CD4-positive, alpha-beta T cell (primary cell): ENCODE data around the gene RPEL1. TPM values are rescaled to one million over a fixed set of nuclear protein-coding genes. Genes with fewer than 3 reads are reported as not detected.

Source experiments
- ATAC-seq: fragments of 200-7000 bp; cut with Tn5 transposase; one replicate; pipeline ENCODE4 v1.10.0; 2022; ENCODE audit warnings: mild to moderate bottlenecking; ENCODE audit not compliant: poor library complexity
- CTCF ChIA-PET: fragments of 350-600 bp; sonication (Branson Sonifier 250); formaldehyde crosslinking; loops from one replicate; lab custom pipeline; 2021; ENCODE audit warnings: antibody characterized with exemption, inconsistent platforms; lab: Charles Lee
- POLR2A ChIA-PET: fragments of 350-600 bp; sonication (Branson Sonifier 250); formaldehyde crosslinking; loops from one replicate; lab custom pipeline; 2021; ENCODE audit warnings: antibody characterized with exemption, inconsistent platforms; lab: Charles Lee
- DNase-seq, 14 experiments: peaks; one replicate each; pipeline ENCODE4 v3.0.0-alpha.2; 2013 to 2020; ENCODE audit warnings: mixed read lengths in 2 of 14
- H3K27ac ChIP-seq, 2 donors: one replicate each; pipeline versions ENCODE4 v1.5.1 to v1.7.0; 2013; ENCODE audit warnings: low read length in 2 of 2, low read depth in 1 of 2, mild to moderate bottlenecking in 1 of 2
- H3K27me3 ChIP-seq, 2 experiments: 1 replicate in 1 of 2; 2 replicates in 1 of 2; pipeline versions ENCODE4 v1.6.1 to v1.7.0; 2013; ENCODE audit warnings: low read length in 2 of 2, control low read depth in 1 of 2, mild to moderate bottlenecking in 1 of 2, moderate library complexity in 1 of 2; ENCODE audit not compliant: insufficient read depth in 2 of 2, control insufficient read depth in 1 of 2
- H3K36me3 ChIP-seq: one replicate; pipeline ENCODE4 v1.6.1; 2013; ENCODE audit warnings: low read length, control low read depth; ENCODE audit not compliant: insufficient read depth
- H3K4me1 ChIP-seq: one replicate; pipeline ENCODE4 v1.6.1; 2013; ENCODE audit warnings: low read length, control low read depth; ENCODE audit not compliant: insufficient read depth
- H3K4me3 ChIP-seq: one replicate; pipeline ENCODE4 v1.5.1; 2013; ENCODE audit warnings: mild to moderate bottlenecking, low read length, moderate library complexity
- H3K9me3 ChIP-seq, 2 experiments: 1 replicate in 1 of 2; 2 replicates in 1 of 2; pipeline versions ENCODE4 v1.6.1 to v1.7.0; 2013; ENCODE audit warnings: low read length in 2 of 2, mild to moderate bottlenecking in 2 of 2, control low read depth in 1 of 2, moderate library complexity in 1 of 2; ENCODE audit not compliant: control insufficient read depth in 1 of 2, insufficient read depth in 1 of 2
- H3K27ac Mint-ChIP-seq: one replicate; pipeline ENCODE4 v1.8.0; 2020; ENCODE audit warnings: mixed read lengths
- H3K27me3 Mint-ChIP-seq: one replicate; pipeline ENCODE4 v1.8.0; 2021; ENCODE audit warnings: mixed read lengths
- H3K36me3 Mint-ChIP-seq: one replicate; pipeline ENCODE4 v1.8.0; 2021; ENCODE audit warnings: low read depth, mixed read lengths
- H3K4me1 Mint-ChIP-seq: one replicate; pipeline ENCODE4 v1.8.0; 2021; ENCODE audit warnings: low read depth, mixed read lengths
- H3K4me3 Mint-ChIP-seq: one replicate; pipeline ENCODE4 v1.8.0; 2020; ENCODE audit warnings: mild to moderate bottlenecking, mixed read lengths
- H3K9me3 Mint-ChIP-seq: one replicate; pipeline ENCODE4 v1.8.0; 2020; ENCODE audit warnings: mixed read lengths
- CTCF ChIP-seq: fragments of 200-600 bp; IDR thresholded peaks from one replicate; pipeline ENCODE4 v1.8.0; 2022; ENCODE audit warnings: antibody characterized with exemption, mild to moderate bottlenecking
- intact Hi-C, 2 experiments: fragments of 100-400 bp; cut with DNase I in 1 of 2; cut with micrococcal nuclease in 1 of 2; formaldehyde crosslinking; loops; one replicate each; pipeline versions ENCODE4 v1.15.1 to v1.9.0; 2023 to 2025; cut with DNase I, micrococcal nuclease
- total RNA-seq, 174 experiments: library from RNA in 2 of 174; stranded (reverse) in 2 of 174; gene quantifications; one replicate each; pipeline ENCODE4 v1.2.3 and lab custom pipeline; 2021 to 2026

RPEL1 gene
- total RNA-seq, 2 experiments from 2014 or later = not detected

GRCh38 chr10:103197903-103198302 lies 47.8 kb upstream of the RPEL1 start:
- CTCF ChIA-PET = no interaction called here
- no peak overlapping the region for H3K4me3 ChIP-seq

GRCh38 chr10:103198648-103199047 lies 47.0 kb upstream of the RPEL1 start:
- ATAC-seq (no peak), DNase-seq (no peak)
- no peaks in the 10 kb centered on the region for H3K9me3 Mint-ChIP-seq
- no peaks in the 10 kb centered on the region for H3K27me3 Mint-ChIP-seq
- no peak overlapping the region for H3K27ac Mint-ChIP-seq
- no peak for TF ChIP-seq CTCF
- ChIA-PET CTCF (no interaction called here), POLR2A (no interaction called here)
- peaks cover under 1% of the 10 kb centered on the region for H3K4me1 ChIP-seq
- H3K27me3 ChIP-seq = no peaks in the 10 kb centered on the region
- no peaks in the 10 kb centered on the region for H3K36me3 ChIP-seq
- no peak overlapping the region for H3K27ac ChIP-seq
- peaks cover 6% of the 10 kb centered on the region for H3K4me1 Mint-ChIP-seq
- no peaks in the 10 kb centered on the region for H3K9me3 ChIP-seq
- H3K36me3 Mint-ChIP-seq = peaks cover under 1% of the 10 kb centered on the region
- intact Hi-C loops = loop anchor here in 1 of 2 experiments (10.0 kb wide), 3 partner anchors 454 to 1844 kb away; partner anchors contain the start of genes BTRC, SFR1 and WBP1L
- no peak overlapping the region for H3K4me3 Mint-ChIP-seq
- no peak overlapping the region for H3K4me3 ChIP-seq

More at GRCh38 chr10:103197903-103198302, 47.8 kb upstream of the RPEL1 start:
- no peak for DNase-seq
- H3K36me3 Mint-ChIP-seq = peaks cover 5% of the 10 kb centered on the region
- Histone ChIP-seq H3K4me1 (peaks cover 5% of the 10 kb centered on the region), H3K36me3 (no peaks in the 10 kb centered on the region), H3K9me3 (no peaks in the 10 kb centered on the region), H3K27me3 (no peaks in the 10 kb centered on the region), H3K27ac (no peak overlapping the region)
- H3K4me3 Mint-ChIP-seq = no peak overlapping the region
- H3K27me3 Mint-ChIP-seq = no peaks in the 10 kb centered on the region
- H3K27ac Mint-ChIP-seq = no peak overlapping the region
- no peak for TF ChIP-seq CTCF
- POLR2A ChIA-PET = no interaction called here
- no peaks in the 10 kb centered on the region for H3K9me3 Mint-ChIP-seq
- H3K4me1 Mint-ChIP-seq = peaks cover 11% of the 10 kb centered on the region
- ATAC-seq = no peak
- intact Hi-C loops = loop anchor here in 1 of 2 experiments (10.0 kb wide), 3 partner anchors 453 to 1843 kb away; partner anchors contain the start of genes BTRC, SFR1 and WBP1L

- Histone ChIP-seq H3K4me3 (no peak overlapping the region), H3K27ac (no peak overlapping the region), H3K9me3 (no peaks in the 10 kb centered on the region), H3K27me3 (no peaks in the 10 kb centered on the region), H3K4me1 (no peaks in the 10 kb centered on the region), H3K36me3 (no peaks in the 10 kb centered on the region)
- POLR2A ChIA-PET = no interaction called here
- no peak for TF ChIP-seq CTCF
- Mint-ChIP-seq H3K36me3 (no peaks in the 10 kb centered on the region), H3K27ac (no peak overlapping the region), H3K27me3 (no peaks in the 10 kb centered on the region), H3K9me3 (no peaks in the 10 kb centered on the region), H3K4me3 (no peak overlapping the region), H3K4me1 (no peaks in the 10 kb centered on the region)
- intact Hi-C loops = loop anchor here in 1 of 2 experiments (10.0 kb wide), 3 partner anchors 455 to 1845 kb away; partner anchors contain the start of genes BTRC, SFR1 and WBP1L
- peak in 1 of 14 experiments; percentile 15 for DNase-seq
- CTCF ChIA-PET = no interaction called here
- ATAC-seq = no peak
Measured at GRCh38 chr10:103199488-103199887, 46.2 kb upstream of the RPEL1 start.
